ENCODE data around the gene NCBP2L.

DNA sequence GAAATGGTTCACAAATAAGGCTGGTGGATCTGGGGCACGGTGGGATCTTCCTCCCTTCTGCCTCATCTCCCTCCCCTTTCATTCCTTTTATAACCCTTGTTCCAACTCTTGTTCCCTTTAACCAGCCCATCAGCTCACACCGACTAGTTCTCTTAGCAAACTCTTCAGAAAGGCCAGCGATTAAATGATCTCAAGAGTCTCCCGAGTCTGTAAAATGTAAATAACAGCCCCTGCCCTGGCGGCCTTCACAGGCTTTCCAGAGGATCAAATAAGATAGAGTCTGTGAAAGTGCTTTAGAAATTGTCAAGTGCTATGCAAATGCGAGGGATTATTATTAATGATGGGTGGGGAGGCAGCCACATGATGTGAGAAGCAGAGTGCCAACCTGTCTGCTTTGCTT lies 29.0 kb upstream of the NCBP2L start:
- TF ChIP-seq, protein P1, sequence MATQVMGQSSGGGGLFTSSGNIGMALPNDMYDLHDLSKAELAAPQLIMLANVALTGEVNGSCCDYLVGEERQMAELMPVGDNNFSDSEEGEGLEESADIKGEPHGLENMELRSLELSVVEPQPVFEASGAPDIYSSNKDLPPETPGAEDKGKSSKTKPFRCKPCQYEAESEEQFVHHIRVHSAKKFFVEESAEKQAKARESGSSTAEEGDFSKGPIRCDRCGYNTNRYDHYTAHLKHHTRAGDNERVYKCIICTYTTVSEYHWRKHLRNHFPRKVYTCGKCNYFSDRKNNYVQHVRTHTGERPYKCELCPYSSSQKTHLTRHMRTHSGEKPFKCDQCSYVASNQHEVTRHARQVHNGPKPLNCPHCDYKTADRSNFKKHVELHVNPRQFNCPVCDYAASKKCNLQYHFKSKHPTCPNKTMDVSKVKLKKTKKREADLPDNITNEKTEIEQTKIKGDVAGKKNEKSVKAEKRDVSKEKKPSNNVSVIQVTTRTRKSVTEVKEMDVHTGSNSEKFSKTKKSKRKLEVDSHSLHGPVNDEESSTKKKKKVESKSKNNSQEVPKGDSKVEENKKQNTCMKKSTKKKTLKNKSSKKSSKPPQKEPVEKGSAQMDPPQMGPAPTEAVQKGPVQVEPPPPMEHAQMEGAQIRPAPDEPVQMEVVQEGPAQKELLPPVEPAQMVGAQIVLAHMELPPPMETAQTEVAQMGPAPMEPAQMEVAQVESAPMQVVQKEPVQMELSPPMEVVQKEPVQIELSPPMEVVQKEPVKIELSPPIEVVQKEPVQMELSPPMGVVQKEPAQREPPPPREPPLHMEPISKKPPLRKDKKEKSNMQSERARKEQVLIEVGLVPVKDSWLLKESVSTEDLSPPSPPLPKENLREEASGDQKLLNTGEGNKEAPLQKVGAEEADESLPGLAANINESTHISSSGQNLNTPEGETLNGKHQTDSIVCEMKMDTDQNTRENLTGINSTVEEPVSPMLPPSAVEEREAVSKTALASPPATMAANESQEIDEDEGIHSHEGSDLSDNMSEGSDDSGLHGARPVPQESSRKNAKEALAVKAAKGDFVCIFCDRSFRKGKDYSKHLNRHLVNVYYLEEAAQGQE (IDR thresholded peaks at IDR 0.05; ENCODE audit: low read depth) = no peak
- TF ChIP-seq, protein P2, sequence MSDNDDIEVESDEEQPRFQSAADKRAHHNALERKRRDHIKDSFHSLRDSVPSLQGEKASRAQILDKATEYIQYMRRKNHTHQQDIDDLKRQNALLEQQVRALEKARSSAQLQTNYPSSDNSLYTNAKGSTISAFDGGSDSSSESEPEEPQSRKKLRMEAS (IDR thresholded peaks at IDR 0.05) = no peak
- TF ChIP-seq TCF12 (IDR thresholded peaks at IDR 0.05; ENCODE audit: low read depth) (no peak), CREB1 (IDR thresholded peaks at IDR 0.05; ENCODE audit: low read depth) (no peak), TAF1 (IDR thresholded peaks at IDR 0.05; ENCODE audit: low read depth) (no peak), TEAD4 (IDR thresholded peaks at IDR 0.05) (no peak), EP300 (IDR thresholded peaks at IDR 0.05; ENCODE audit: borderline replicate concordance) (no peak), YY1 (IDR thresholded peaks at IDR 0.05; ENCODE audit: low read depth) (no peak)
- TF ChIP-seq, protein P3, sequence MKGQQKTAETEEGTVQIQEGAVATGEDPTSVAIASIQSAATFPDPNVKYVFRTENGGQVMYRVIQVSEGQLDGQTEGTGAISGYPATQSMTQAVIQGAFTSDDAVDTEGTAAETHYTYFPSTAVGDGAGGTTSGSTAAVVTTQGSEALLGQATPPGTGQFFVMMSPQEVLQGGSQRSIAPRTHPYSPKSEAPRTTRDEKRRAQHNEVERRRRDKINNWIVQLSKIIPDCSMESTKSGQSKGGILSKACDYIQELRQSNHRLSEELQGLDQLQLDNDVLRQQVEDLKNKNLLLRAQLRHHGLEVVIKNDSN (IDR thresholded peaks at IDR 0.05) = no peak
